Measurements from ENCODE around the gene SLC38A10. TPM values are rescaled to one million over a fixed set of nuclear protein-coding genes. Genes with fewer than 3 reads are reported as not detected.

SLC38A10 gene
- polyA plus RNA-seq, 1 donor from 2014 or later: 37.4 TPM

GRCh38 chr17:81259058-81259605, 36.0 kb downstream of the SLC38A10 start:
- H3K27me3 ChIP-seq (ENCODE audit: insufficient read depth, low read depth, low read length): no peaks in the 10 kb centered on the region
- no peak overlapping the region for H2AFZ ChIP-seq (ENCODE audit: low read depth, low read length)
- no peak overlapping the region for H3K27ac ChIP-seq (ENCODE audit: low read length)
- no peak overlapping the region for H3K9ac ChIP-seq (ENCODE audit: low read length)
- H3F3A ChIP-seq (ENCODE audit: insufficient read depth, low read length, poor library complexity, severe bottlenecking): no peaks in the 10 kb centered on the region
- no peak overlapping the region for H3K4me2 ChIP-seq (ENCODE audit: low read length)
- H3K9me2 ChIP-seq (ENCODE audit: insufficient read depth, low read length): no peaks in the 10 kb centered on the region
- no peak overlapping the region for H3K4me3 ChIP-seq (ENCODE audit: low read length)
- H3K36me3 ChIP-seq (ENCODE audit: insufficient read depth, low read length): no peaks in the 10 kb centered on the region
- TF ChIP-seq REST (IDR thresholded peaks at IDR 0.05; ENCODE audit: borderline replicate concordance) (no peak), SMC3 (conservative IDR thresholded peaks at IDR 0.05; ENCODE audit: poor library complexity) (no peak), TAF1 (IDR thresholded peaks at IDR 0.05; ENCODE audit: low read depth) (no peak), CTCF (IDR thresholded peaks at IDR 0.05; ENCODE audit: poor library complexity, severe bottlenecking) (no peak), RAD21 (conservative IDR thresholded peaks at IDR 0.05) (no peak), MXI1 (conservative IDR thresholded peaks at IDR 0.05; ENCODE audit: poor library complexity, severe bottlenecking) (no peak), POLR2AphosphoS5 (IDR thresholded peaks at IDR 0.05) (no peak), EP300 (conservative IDR thresholded peaks at IDR 0.05; ENCODE audit: poor library complexity, severe bottlenecking) (no peak), EZH2 (IDR thresholded peaks at IDR 0.05; ENCODE audit: borderline replicate concordance, insufficient read depth, low read length, poor library complexity, severe bottlenecking) (no peak)
- no peaks in the 10 kb centered on the region for H4K20me1 ChIP-seq (ENCODE audit: insufficient read depth)
- no peaks in the 10 kb centered on the region for H3K9me3 ChIP-seq (ENCODE audit: low read length)
- no peaks in the 10 kb centered on the region for H3K79me2 ChIP-seq (replicated peaks; ENCODE audit: insufficient read depth, low read length)

GRCh38 chr17:81258292-81258691, 36.8 kb downstream of the SLC38A10 start:
- Histone ChIP-seq H3K9me2 (ENCODE audit: insufficient read depth, low read length) (no peaks in the 10 kb centered on the region), H3K27me3 (ENCODE audit: insufficient read depth, low read depth, low read length) (no peaks in the 10 kb centered on the region), H3K4me3 (ENCODE audit: low read length) (no peak overlapping the region), H3K9me3 (ENCODE audit: low read length) (no peaks in the 10 kb centered on the region), H2AFZ (ENCODE audit: low read depth, low read length) (no peak overlapping the region), H3K36me3 (ENCODE audit: insufficient read depth, low read length) (no peaks in the 10 kb centered on the region), H3K9ac (ENCODE audit: low read length) (no peak overlapping the region), H3F3A (ENCODE audit: insufficient read depth, low read length, poor library complexity, severe bottlenecking) (no peaks in the 10 kb centered on the region), H3K79me2 (replicated peaks; ENCODE audit: insufficient read depth, low read length) (no peaks in the 10 kb centered on the region), H3K27ac (ENCODE audit: low read length) (no peak overlapping the region), H4K20me1 (ENCODE audit: insufficient read depth) (no peaks in the 10 kb centered on the region), H3K4me2 (ENCODE audit: low read length) (no peak overlapping the region)
- TF ChIP-seq REST (IDR thresholded peaks at IDR 0.05; ENCODE audit: borderline replicate concordance) (no peak), POLR2AphosphoS5 (IDR thresholded peaks at IDR 0.05) (no peak), EZH2 (IDR thresholded peaks at IDR 0.05; ENCODE audit: borderline replicate concordance, insufficient read depth, low read length, poor library complexity, severe bottlenecking) (no peak)
